CD14-positive monocyte (primary cell): ENCODE measurements around the gene ARHGDIB. TPM values are rescaled to one million over a fixed set of nuclear protein-coding genes. Genes with fewer than 3 reads are reported as not detected.
A peak's percentile ranks its signal among the peaks of the same experiment; 100 is the strongest.

Experiments used
- DNase-seq, 3 donors: peaks; one replicate each; pipeline ENCODE4 v3.0.0-alpha.2; 2011 to 2022
- H2AFZ ChIP-seq: 2 replicates; pipeline ENCODE4 v1.6.0; 2012; ENCODE audit warnings: mild to moderate bottlenecking, low read depth, low read length, inconsistent platforms; ENCODE audit not compliant: insufficient read depth, poor library complexity, severe bottlenecking
- H3K27ac ChIP-seq, 2 donors: 1 replicate in 1 of 2; 2 replicates in 1 of 2; pipeline ENCODE4 v1.5.1; 2012 to 2013; ENCODE audit warnings: low read length in 2 of 2, control low read depth in 1 of 2, inconsistent platforms in 1 of 2, low read depth in 1 of 2, mild to moderate bottlenecking in 1 of 2
- H3K27me3 ChIP-seq, 2 donors: one replicate each; pipeline versions ENCODE4 v1.6.0 to v1.6.1; 2011 to 2013; ENCODE audit warnings: low read length in 2 of 2; ENCODE audit not compliant: control insufficient read depth in 2 of 2, insufficient read depth in 2 of 2
- H3K36me3 ChIP-seq, 2 donors: replicated peaks in 1 of 2; 1 replicate in 1 of 2; 2 replicates in 1 of 2; pipeline versions ENCODE4 v1.5.1 to v1.6.1; 2012 to 2013; ENCODE audit warnings: low read length in 2 of 2, control low read depth in 1 of 2, inconsistent platforms in 1 of 2, mild to moderate bottlenecking in 1 of 2; ENCODE audit not compliant: insufficient read depth in 2 of 2, control insufficient read depth in 1 of 2
- H3K4me1 ChIP-seq, 2 donors: 1 replicate in 1 of 2; 2 replicates in 1 of 2; pipeline versions ENCODE4 v1.5.1 to v1.6.1; 2012 to 2013; ENCODE audit warnings: low read length in 2 of 2, control low read depth in 1 of 2, inconsistent platforms in 1 of 2, mild to moderate bottlenecking in 1 of 2, moderate library complexity in 1 of 2; ENCODE audit not compliant: insufficient read depth in 2 of 2, control insufficient read depth in 1 of 2
- H3K4me2 ChIP-seq: replicated peaks from 2 replicates; pipeline ENCODE3; 2012; ENCODE audit warnings: low read length, moderate library complexity, mild to moderate bottlenecking; ENCODE audit not compliant: poor library complexity, severe bottlenecking; ENCODE audit errors: extremely low read depth
- H3K4me3 ChIP-seq, 3 experiments: fragments of 200-600 bp in 1 of 3; sonication (generic) in 1 of 3; replicated peaks in 1 of 3; 1 replicate in 2 of 3; 2 replicates in 1 of 3; pipeline ENCODE4 v1.5.1; 2011 to 2013; ENCODE audit warnings: low read length in 3 of 3, mild to moderate bottlenecking in 3 of 3, control low read depth in 2 of 3, low read depth in 2 of 3, inconsistent platforms in 1 of 3, moderate library complexity in 1 of 3
- H3K79me2 ChIP-seq: 2 replicates; pipeline ENCODE4 v1.6.0; 2012; ENCODE audit warnings: mild to moderate bottlenecking, control low read depth, inconsistent platforms, low read length, moderate library complexity; ENCODE audit not compliant: insufficient read depth
- H3K9ac ChIP-seq: 2 replicates; pipeline ENCODE4 v1.6.0; 2017; ENCODE audit warnings: low read length, mild to moderate bottlenecking; ENCODE audit not compliant: insufficient read depth, poor library complexity, severe bottlenecking
- H3K9me3 ChIP-seq, 2 donors: replicated peaks in 1 of 2; 1 replicate in 1 of 2; 2 replicates in 1 of 2; pipeline versions ENCODE4 v1.5.1 to v1.6.1; 2012 to 2013; ENCODE audit warnings: low read length in 2 of 2, control low read depth in 1 of 2; ENCODE audit not compliant: control insufficient read depth in 1 of 2, insufficient read depth in 1 of 2
- H4K20me1 ChIP-seq: 2 replicates; pipeline ENCODE4 v1.6.0; 2012; ENCODE audit warnings: mild to moderate bottlenecking, low read length, control low read depth, moderate library complexity; ENCODE audit not compliant: insufficient read depth
- H3K27ac Mint-ChIP-seq, 7 donors: one replicate each; pipeline ENCODE4 v1.8.0; 2020; ENCODE audit warnings: mild to moderate bottlenecking in 7 of 7, mixed read lengths in 7 of 7, moderate library complexity in 6 of 7, inconsistent platforms in 2 of 7
- H3K27me3 Mint-ChIP-seq, 3 donors: one replicate each; pipeline ENCODE4 v1.8.0; 2021 to 2022; ENCODE audit warnings: low read depth in 3 of 3, mild to moderate bottlenecking in 3 of 3, mixed read lengths in 3 of 3, moderate library complexity in 3 of 3, inconsistent platforms in 1 of 3
- H3K36me3 Mint-ChIP-seq, 2 donors: one replicate each; pipeline ENCODE4 v1.8.0; 2020; ENCODE audit warnings: mixed read lengths in 2 of 2, inconsistent platforms in 1 of 2, mild to moderate bottlenecking in 1 of 2
- H3K4me1 Mint-ChIP-seq: one replicate; pipeline ENCODE4 v1.8.0; 2020; ENCODE audit warnings: mild to moderate bottlenecking, mixed read lengths
- H3K4me3 Mint-ChIP-seq, 2 donors: one replicate each; pipeline ENCODE4 v1.8.0; 2020; ENCODE audit warnings: mild to moderate bottlenecking in 2 of 2, mixed read lengths in 2 of 2, moderate library complexity in 1 of 2
- H3K9me3 Mint-ChIP-seq, 7 donors: one replicate each; pipeline ENCODE4 v1.8.0; 2020 to 2022; ENCODE audit warnings: mixed read lengths in 7 of 7, mild to moderate bottlenecking in 6 of 7, moderate library complexity in 6 of 7, inconsistent platforms in 2 of 7
- WGBS: methylation state at CpG from one replicate; pipeline ENCODE4 v1.1.5; 2013; ENCODE audit warnings: missing lambda C conversion rate; ENCODE audit not compliant: insufficient coverage; 5-methylcytosine and 5-hydroxymethylcytosine counted together
- intact Hi-C, 2 donors: fragments of 100-400 bp; cut with micrococcal nuclease; formaldehyde crosslinking; loops; one replicate each; pipeline versions ENCODE4 v1.15.0 to v1.15.1; 2023
- polyA plus RNA-seq, 3 donors: library from polyadenylated mRNA; depleted of rRNA in 1 of 3; unstranded in 2 of 3; stranded (reverse) in 1 of 3; fragments of 300-500 nt in 2 of 3; fragments of >200 nt in 1 of 3; fragmentation: Illumina TruSeq in 2 of 3; gene quantifications; 1 replicate in 2 of 3; 2 replicates in 1 of 3; pipeline ENCODE4 v1.2.3, GENCODE V29; 2012 to 2021
- TF ChIP-seq, protein P1 (sequence below): fragments of 200-600 bp; IDR thresholded peaks from one replicate; pipeline ENCODE4 v1.8.0; 2022; ENCODE audit warnings: antibody characterized with exemption, mild to moderate bottlenecking

Gene ARHGDIB
- polyA plus RNA-seq, 3 donors, result 1,199 to 2,228 (median 1,854) TPM

DNA sequence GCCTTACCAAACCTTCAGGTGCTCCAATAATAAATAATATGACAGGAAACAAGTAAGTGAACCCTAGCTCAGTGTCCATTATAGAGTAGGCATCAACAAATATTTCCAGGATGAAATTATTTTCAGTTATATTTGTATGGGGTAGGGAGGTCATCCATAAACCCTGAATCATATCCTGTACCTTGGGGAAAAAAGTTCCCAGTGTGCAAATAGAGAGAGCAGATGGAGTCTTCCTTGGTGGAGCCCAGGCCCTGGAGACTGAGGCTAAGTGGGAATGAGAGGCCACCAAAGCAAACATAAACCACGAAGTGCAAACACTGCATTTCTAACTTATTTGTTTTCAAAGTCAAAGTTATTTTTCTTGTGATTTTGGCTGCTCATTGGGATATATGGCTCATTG is 14.5 kb downstream of the ARHGDIB start:
- no peak overlapping the region for H3K4me3 ChIP-seq
- no peak overlapping the region for H3K4me3 Mint-ChIP-seq
- no peaks in the 10 kb centered on the region for H3K27me3 Mint-ChIP-seq
- no peak for DNase-seq
- H3K36me3 Mint-ChIP-seq, result peaks cover 83 to 96% of the 10 kb centered on the region in 2 donors
- H3K27ac Mint-ChIP-seq, result peak overlapping the region in 4 of 7 donors; percentile 37 to 86 (median 62)
- H3K4me2 ChIP-seq, result no peak overlapping the region
- H3K27me3 ChIP-seq, result no peaks in the 10 kb centered on the region
- no peaks in the 10 kb centered on the region for H3K9me3 ChIP-seq
- peaks cover 95% of the 10 kb centered on the region for H4K20me1 ChIP-seq
- intact Hi-C loops, result loop anchor here in 1 of 2 donors (5.0 kb wide), 1 partner anchor 40 kb away; no protein-coding TSS in a partner anchor
- H3K36me3 ChIP-seq, result peaks cover 87 to 91% of the 10 kb centered on the region in 2 donors
- H3K4me1 Mint-ChIP-seq, result peaks cover 38% of the 10 kb centered on the region
- no peaks in the 10 kb centered on the region for H3K9me3 Mint-ChIP-seq
- TF ChIP-seq, protein P1, sequence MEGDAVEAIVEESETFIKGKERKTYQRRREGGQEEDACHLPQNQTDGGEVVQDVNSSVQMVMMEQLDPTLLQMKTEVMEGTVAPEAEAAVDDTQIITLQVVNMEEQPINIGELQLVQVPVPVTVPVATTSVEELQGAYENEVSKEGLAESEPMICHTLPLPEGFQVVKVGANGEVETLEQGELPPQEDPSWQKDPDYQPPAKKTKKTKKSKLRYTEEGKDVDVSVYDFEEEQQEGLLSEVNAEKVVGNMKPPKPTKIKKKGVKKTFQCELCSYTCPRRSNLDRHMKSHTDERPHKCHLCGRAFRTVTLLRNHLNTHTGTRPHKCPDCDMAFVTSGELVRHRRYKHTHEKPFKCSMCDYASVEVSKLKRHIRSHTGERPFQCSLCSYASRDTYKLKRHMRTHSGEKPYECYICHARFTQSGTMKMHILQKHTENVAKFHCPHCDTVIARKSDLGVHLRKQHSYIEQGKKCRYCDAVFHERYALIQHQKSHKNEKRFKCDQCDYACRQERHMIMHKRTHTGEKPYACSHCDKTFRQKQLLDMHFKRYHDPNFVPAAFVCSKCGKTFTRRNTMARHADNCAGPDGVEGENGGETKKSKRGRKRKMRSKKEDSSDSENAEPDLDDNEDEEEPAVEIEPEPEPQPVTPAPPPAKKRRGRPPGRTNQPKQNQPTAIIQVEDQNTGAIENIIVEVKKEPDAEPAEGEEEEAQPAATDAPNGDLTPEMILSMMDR, result no peak
- H3K9ac ChIP-seq, result no peak overlapping the region
- H2AFZ ChIP-seq, result no peak overlapping the region
- H3K79me2 ChIP-seq, result peaks cover 87% of the 10 kb centered on the region
- peak overlapping the region in 1 of 2 donors; percentile 89 for H3K27ac ChIP-seq
- H3K4me1 ChIP-seq, result peaks cover 35 to 37% of the 10 kb centered on the region in 2 donors
- no CpG with 5 or more reads among the region's 1 CpG for WGBS

DNA sequence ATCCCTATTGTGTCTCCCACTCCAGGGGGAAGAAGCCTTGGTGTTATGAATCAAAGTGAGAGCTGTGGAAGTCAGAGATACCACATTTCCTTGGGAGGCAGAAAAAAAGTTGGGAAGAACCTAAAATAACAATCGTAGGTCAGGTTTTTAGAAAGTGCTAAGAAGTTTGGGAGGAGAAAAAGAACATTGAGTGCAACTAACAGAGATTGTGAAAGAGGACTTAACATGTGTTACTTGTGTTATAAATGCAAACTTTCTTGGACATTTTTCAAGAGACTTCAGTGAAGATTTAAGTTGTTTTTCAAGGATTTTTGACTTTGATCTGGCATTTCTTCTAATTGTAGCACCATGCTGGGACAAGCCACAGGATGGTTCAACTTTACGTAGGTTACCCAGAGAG is 15.2 kb downstream of the ARHGDIB start:
- no peaks in the 10 kb centered on the region for H3K27me3 Mint-ChIP-seq
- H3K4me3 Mint-ChIP-seq, result no peak overlapping the region
- DNase-seq, result no peak
- H3K27ac Mint-ChIP-seq, result peak overlapping the region; percentile 22 to 85 (median 68)
- no peak overlapping the region for H3K4me2 ChIP-seq
- WGBS, result 85% methylated on average over 2 of the region's 2 CpGs
- H3K27me3 ChIP-seq, result no peaks in the 10 kb centered on the region
- no peak overlapping the region for H2AFZ ChIP-seq
- H3K4me3 ChIP-seq, result no peak overlapping the region
- H3K4me1 Mint-ChIP-seq, result peaks cover 33% of the 10 kb centered on the region
- peak overlapping the region in 1 of 2 donors; percentile 89 for H3K27ac ChIP-seq
- peaks cover 28 to 30% of the 10 kb centered on the region in 2 donors for H3K4me1 ChIP-seq
- H3K9me3 Mint-ChIP-seq, result no peaks in the 10 kb centered on the region
- intact Hi-C loops, result loop anchor here in 1 of 2 donors (5.0 kb wide), 1 partner anchor 41 kb away; no protein-coding TSS in a partner anchor
- peaks cover 85 to 92% of the 10 kb centered on the region in 2 donors for H3K36me3 Mint-ChIP-seq
- H3K79me2 ChIP-seq, result peaks cover 80% of the 10 kb centered on the region
- peaks cover 95% of the 10 kb centered on the region for H4K20me1 ChIP-seq
- no peak overlapping the region for H3K9ac ChIP-seq
- TF ChIP-seq, protein P1, result no peak
- H3K36me3 ChIP-seq, result peaks cover 92 to 98% of the 10 kb centered on the region in 2 donors
- no peaks in the 10 kb centered on the region for H3K9me3 ChIP-seq
